ENCODE measurements around the gene AIFM3.

GRCh38 chr22:20927940-20928572, 39.0 kb upstream of the AIFM3 start:
- TF ChIP-seq CTCF (IDR thresholded peaks at IDR 0.05; ENCODE audit: low read depth, low read length) (no peak), EZH2phosphoT487 (IDR thresholded peaks at IDR 0.05; ENCODE audit: low read depth) (no peak)

Data from OCI-LY3 (cell line).